ENCODE measurements around the gene TAF6L.
"Not testable (repeated sequence)": the region's sequence is repeated elsewhere in the genome, so short reads cannot be mapped to it uniquely, and the experiment has no call there.

TAF6L gene

DNA sequence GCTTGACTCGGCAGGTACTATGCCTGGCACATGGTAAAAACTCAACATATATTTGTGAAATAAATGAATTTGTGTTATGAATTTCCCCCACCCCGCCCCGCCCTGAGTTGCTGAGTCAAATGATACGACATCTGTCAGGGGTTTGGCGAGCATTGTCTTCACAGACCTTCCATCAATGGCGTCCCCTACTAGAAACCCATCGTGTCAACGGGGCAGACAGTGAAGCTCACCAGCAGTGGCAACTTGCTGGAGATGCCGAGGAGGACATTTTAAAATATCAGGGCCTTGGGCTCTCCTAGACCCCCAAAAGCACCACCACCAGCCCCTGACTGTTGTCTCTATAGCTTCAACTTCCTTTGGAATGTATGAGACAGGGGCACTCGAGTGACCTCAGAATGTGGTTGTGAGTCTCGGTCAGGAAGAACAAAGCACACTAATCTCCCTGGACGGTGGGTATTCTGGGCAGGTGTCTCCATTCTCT lies 34.8 kb downstream of the TAF6L start:
- no peak for DNase-seq

DNA sequence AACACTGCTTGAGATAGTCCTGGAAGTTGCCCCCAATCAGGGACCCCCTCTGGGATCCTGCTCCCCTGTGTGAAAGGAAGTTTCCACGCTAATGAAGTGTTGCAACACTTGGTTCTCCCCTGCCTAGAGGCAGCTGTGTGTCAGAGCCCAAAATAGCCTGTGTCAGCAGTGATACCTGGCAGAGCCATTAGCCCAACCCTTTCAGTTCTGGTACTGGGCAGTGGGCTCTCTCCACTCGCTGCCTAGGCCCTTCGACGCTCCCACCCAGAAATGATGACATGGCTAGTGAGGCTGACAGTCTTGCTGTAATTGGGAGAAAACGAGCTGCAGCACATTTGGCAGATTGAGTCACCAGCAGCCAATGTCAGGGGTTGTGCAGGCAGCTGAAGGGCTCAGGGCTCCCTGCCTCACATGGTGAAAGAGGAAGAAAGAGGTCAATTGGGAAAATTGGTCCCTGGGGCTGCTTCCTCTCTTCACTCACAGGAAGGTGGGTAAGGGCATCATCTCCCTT lies 35.5 kb downstream of the TAF6L start:
- DNase-seq, result peak; percentile 5

DNA sequence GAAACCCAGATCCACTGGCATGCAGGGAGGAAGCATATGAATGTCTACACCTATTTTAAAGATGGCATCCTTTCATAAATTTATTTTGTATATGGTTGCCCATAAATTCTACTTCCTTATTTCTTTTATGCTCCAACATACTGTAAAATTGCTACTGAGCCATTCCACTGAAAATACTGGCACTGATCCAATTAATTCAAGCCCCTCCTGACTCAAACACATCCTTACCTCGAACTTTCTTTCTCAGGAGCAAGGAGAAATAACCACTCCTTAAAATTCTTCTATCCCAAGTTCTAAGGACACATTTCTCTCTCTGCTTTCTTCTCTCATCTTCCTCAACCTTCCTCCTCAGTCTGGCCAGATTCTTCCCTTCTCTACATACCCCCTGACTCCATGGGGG lies 39.6 kb downstream of the TAF6L start:
- DNase-seq, result no peak

- DNase-seq, result no peak
Observed at GRCh38 chr11:62811659-62812058, 40.5 kb downstream of the TAF6L start.

- DNase-seq, result no peak
Observed at GRCh38 chr11:62816557-62816956, 45.4 kb downstream of the TAF6L start.

- no peak for DNase-seq
Observed at GRCh38 chr11:62817129-62817528, 45.9 kb downstream of the TAF6L start.

DNA sequence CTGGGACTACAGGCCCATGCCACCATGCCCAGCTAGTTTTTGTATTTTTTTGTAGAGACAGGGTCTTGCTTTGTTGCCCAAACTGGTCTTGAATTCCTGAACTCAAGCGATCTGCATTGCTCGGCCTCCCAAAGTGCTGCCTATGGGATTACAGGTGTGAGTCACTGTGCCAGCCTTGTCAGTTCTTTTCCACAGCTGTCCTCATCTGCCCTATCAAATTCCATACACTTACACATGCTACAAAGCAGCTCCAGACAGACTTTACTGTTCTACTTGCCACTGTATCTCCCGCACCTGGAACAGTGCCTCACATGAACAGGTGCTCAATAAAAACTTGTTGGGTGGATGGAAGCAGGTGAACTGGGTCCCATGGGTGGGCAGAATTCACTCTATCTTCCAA lies 52.5 kb downstream of the TAF6L start:
- no peak for DNase-seq

- not testable (repeated sequence) for DNase-seq
Observed at GRCh38 chr11:62828130-62828529, 56.9 kb downstream of the TAF6L start.

DNA sequence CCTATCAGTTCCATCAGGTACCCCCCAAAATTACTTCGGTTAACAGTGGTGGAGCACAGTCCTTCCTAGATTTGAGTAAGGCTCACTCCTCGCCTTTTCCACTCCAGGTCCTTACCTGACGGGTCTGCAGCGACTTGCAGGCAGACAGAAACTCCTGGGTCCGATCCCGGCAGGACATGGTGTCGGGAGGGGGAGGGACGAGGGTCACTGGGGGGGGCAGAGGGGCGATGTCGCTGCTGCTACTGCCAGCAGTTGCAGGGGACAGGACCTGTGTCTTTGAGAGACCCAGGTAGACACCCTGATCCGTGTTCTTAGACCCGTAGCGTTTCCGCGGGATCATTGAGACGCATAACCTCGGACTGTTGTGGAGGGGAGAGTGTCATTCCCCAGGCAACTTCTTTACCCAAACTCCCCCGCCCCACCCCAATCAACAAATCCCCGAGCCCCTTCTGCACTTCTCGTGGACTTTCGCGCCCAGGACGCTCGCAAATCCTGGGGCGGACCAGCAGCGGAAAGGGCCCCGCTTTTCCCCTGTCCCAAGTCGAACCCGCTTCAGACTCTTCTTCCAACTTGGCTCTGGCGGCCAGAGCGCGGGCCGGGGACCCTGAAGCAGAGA lies 59.8 kb downstream of the TAF6L start:
- DNase-seq, result no peak

- DNase-seq, result peak; percentile 94
Observed at GRCh38 chr11:62831520-62832335, 60.5 kb downstream of the TAF6L start, which contains the start of gene STX5. TSS of gene STX5 (minus strand) at chr11:62832051. CDS start at chr11:62831243, 808 bp downstream.

- DNase-seq, result no peak
Observed at GRCh38 chr11:62832336-62833234, 61.4 kb downstream of the TAF6L start, which contains the start of gene TEX54. TSS of gene TEX54 (minus strand) at chr11:62832841.

DNA sequence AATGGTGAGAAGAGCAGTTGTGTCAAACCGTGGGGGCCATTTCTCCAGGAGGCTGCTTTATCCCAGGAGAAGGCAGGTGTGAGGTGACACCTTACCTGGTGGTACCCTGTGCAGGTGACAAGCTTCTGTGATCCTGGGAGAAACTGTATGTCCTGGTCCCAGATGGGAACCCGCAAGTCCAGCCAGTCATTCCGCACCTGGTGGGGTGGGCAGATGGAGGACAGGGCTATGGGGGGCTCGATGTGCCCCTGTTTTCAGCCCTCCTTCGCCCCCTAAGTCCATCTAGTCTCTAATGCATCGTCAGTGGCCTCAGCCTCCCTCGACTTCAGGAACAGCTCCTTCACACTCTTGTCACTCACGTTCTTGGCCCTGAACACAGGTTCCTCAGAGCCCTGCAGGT lies 64.1 kb downstream of the TAF6L start:
- DNase-seq, result no peak

Data from SHP77 treated with DMSO at 0.1 percent for 48 hours (cell line).